HL-60 (cell line): ENCODE measurements around the gene UBXN11.

ENCODE experiments used
- DNase-seq, 2 experiments: peaks; one replicate each; pipeline ENCODE4 v3.0.0-alpha.2; 2010 to 2020; ENCODE audit warnings: low read depth in 1 of 2, low spot score in 1 of 2
- H3K27ac ChIP-seq: fragments of 250-450 bp; sonication (Bioruptor Pico); replicated peaks from 2 replicates; pipeline ENCODE4 v1.5.1; 2020; ENCODE audit warnings: mild to moderate bottlenecking, moderate library complexity
- H3K27me3 ChIP-seq: fragments of 250-450 bp; sonication (Bioruptor Pico); 2 replicates; pipeline ENCODE4 v1.5.1; 2021; ENCODE audit warnings: mild to moderate bottlenecking, moderate library complexity; ENCODE audit not compliant: insufficient read depth, poor library complexity, severe bottlenecking
- H3K4me3 ChIP-seq: replicated peaks from 2 replicates; pipeline ENCODE4 v1.5.1; 2011; ENCODE audit warnings: mild to moderate bottlenecking, control low read depth, low read length; ENCODE audit not compliant: insufficient read depth
- GABPA ChIP-seq: IDR thresholded peaks from 2 replicates; pipeline ENCODE4 v1.6.1; 2012; ENCODE audit warnings: low read depth
- POLR2AphosphoS5 ChIP-seq: IDR thresholded peaks from 2 replicates; pipeline ENCODE4 v1.6.1; 2012; ENCODE audit warnings: low read depth
- SPI1 ChIP-seq: IDR thresholded peaks from 2 replicates; pipeline ENCODE4 v1.6.1; 2012; ENCODE audit warnings: low read depth, mild to moderate bottlenecking, borderline replicate concordance
- TF ChIP-seq, protein P1 (sequence below): IDR thresholded peaks from 2 replicates; pipeline ENCODE4 v1.6.1; 2012; ENCODE audit warnings: low read depth; ENCODE audit not compliant: insufficient replicate concordance
- TF ChIP-seq, protein P2 (sequence below): IDR thresholded peaks from one replicate; pipeline ENCODE4 v1.5.1; 2011; ENCODE audit warnings: low read length, control low read depth, inconsistent platforms; ENCODE audit not compliant: insufficient read depth

The UBXN11 gene

DNA sequence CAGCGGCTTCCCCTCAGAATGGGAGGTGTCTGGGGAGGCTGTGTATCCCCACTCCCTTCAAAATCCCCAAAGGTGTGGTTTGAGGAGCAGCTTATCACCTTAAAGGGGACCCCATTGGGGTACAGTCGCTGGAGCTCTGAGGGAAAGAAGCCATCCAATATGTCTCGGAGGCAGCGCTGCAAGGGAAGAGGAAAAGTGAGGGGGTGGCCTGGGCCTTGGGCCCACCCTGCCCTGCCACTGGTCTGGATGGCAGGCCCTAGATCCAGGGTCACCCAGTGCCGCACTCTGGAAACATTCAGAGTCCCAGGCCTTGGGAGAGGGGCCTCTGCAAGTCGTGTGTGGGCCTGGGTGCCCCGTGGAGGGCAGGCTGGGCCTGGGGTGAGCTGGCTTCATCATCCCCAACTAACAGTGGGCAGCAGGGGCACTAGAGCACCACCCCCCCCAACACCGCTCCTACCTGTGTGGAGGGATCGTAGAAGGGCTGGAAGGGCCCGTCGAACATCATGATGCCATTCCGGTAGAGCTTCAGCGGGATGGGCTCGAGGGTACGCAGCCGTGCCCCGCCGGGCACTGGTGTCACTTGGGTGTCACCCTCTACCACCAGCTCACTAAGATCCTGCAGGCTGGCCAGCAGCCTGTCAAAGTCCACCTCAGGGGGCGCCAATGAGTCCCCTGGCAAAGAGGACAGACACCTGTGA, 20.9 kb downstream of the UBXN11 start:
- peak in 1 of 2 experiments; percentile 47 for DNase-seq
- TF ChIP-seq SPI1 (no peak), GABPA (no peak), POLR2AphosphoS5 (no peak)
- TF ChIP-seq, protein P1, sequence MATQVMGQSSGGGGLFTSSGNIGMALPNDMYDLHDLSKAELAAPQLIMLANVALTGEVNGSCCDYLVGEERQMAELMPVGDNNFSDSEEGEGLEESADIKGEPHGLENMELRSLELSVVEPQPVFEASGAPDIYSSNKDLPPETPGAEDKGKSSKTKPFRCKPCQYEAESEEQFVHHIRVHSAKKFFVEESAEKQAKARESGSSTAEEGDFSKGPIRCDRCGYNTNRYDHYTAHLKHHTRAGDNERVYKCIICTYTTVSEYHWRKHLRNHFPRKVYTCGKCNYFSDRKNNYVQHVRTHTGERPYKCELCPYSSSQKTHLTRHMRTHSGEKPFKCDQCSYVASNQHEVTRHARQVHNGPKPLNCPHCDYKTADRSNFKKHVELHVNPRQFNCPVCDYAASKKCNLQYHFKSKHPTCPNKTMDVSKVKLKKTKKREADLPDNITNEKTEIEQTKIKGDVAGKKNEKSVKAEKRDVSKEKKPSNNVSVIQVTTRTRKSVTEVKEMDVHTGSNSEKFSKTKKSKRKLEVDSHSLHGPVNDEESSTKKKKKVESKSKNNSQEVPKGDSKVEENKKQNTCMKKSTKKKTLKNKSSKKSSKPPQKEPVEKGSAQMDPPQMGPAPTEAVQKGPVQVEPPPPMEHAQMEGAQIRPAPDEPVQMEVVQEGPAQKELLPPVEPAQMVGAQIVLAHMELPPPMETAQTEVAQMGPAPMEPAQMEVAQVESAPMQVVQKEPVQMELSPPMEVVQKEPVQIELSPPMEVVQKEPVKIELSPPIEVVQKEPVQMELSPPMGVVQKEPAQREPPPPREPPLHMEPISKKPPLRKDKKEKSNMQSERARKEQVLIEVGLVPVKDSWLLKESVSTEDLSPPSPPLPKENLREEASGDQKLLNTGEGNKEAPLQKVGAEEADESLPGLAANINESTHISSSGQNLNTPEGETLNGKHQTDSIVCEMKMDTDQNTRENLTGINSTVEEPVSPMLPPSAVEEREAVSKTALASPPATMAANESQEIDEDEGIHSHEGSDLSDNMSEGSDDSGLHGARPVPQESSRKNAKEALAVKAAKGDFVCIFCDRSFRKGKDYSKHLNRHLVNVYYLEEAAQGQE = no peak
- TF ChIP-seq, protein P2, sequence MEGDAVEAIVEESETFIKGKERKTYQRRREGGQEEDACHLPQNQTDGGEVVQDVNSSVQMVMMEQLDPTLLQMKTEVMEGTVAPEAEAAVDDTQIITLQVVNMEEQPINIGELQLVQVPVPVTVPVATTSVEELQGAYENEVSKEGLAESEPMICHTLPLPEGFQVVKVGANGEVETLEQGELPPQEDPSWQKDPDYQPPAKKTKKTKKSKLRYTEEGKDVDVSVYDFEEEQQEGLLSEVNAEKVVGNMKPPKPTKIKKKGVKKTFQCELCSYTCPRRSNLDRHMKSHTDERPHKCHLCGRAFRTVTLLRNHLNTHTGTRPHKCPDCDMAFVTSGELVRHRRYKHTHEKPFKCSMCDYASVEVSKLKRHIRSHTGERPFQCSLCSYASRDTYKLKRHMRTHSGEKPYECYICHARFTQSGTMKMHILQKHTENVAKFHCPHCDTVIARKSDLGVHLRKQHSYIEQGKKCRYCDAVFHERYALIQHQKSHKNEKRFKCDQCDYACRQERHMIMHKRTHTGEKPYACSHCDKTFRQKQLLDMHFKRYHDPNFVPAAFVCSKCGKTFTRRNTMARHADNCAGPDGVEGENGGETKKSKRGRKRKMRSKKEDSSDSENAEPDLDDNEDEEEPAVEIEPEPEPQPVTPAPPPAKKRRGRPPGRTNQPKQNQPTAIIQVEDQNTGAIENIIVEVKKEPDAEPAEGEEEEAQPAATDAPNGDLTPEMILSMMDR = no peak
- H3K27me3 ChIP-seq = no peaks in the 10 kb centered on the region
- H3K27ac ChIP-seq = peak overlapping the region; percentile 99
- no peak overlapping the region for H3K4me3 ChIP-seq

DNA sequence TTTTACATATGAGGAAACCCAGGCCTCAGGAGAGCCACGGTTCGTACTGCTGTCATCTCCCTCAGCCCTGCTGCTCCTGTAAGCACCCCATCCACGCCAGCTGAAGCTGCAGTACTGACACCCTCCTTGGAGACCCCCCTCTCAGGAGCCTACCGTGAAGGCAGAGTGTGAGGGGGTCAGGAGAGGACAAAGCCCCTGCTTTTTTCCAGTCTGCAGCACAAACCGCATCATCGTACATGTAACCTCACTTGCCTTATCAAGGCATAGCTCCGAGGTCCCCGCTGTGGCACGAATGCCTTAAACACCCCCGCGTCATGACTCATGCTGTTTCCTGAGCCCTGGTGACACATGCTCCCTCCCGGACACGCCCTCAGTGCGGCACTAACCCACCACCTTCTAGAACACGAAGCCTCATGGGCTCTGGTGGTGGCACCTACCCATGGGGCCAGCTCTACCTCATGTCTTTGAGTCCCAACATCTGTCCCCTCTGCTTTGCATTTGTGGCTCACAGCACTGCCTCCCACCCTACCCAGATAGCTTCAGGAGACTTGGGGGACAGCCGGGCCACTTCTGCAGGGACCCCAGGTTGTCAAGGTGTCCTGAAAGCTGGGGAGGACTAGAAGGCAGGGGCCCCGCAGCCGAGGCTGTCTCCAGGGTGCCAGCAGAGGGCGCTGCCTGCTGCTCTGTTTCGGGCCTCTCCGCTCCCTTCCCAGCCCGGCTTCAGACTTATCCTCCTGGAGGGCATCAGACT, 21.7 kb downstream of the UBXN11 start:
- H3K4me3 ChIP-seq = no peak overlapping the region
- peak; percentile 95 to 97 for DNase-seq
- no peaks in the 10 kb centered on the region for H3K27me3 ChIP-seq
- peak overlapping the region; percentile 99 for H3K27ac ChIP-seq
- TF ChIP-seq, protein P2 = peak; percentile 44
- TF ChIP-seq POLR2AphosphoS5 (peak; percentile 88), SPI1 (no peak)
- TF ChIP-seq, protein P1 = no peak

DNA sequence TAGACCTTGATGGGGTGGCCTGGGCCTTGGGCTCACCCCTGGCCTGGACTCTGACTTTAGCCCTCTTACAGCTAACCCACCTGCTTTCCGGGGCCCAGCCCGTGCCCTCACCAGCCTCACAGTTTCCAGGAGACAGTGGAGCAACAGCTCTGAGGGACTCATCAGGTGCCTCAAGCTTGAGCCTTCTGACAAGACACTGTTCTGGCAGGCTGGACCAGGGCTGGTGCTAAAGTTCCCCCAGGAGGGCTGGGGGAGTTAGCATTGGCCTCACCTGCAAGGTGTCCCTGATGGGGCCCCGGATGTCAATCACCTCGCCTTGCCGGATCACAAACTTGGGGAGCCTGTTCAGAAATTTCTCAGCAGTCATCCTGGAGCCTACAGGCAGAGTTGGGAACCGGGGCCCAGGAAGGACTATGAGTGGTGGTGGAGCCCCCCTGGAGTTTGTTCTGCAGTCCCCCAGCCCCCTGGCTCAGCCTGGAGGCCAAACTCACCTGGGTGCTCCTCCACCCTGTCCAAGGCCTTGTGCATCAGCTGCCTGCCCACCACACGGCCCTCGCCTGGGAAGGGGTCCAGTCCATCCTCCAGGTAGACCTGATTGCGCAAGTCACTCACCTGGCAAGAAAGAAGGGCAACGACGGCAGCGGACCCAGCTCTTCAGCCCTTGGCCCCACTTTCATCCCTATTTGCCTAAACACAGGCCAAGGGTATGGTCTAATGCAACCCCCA, 22.4 kb downstream of the UBXN11 start:
- Histone ChIP-seq H3K27ac (peak overlapping the region; percentile 99), H3K4me3 (no peak overlapping the region), H3K27me3 (no peaks in the 10 kb centered on the region)
- DNase-seq = no peak
- no peak for TF ChIP-seq SPI1
- TF ChIP-seq, protein P1 = no peak
- TF ChIP-seq GABPA = no peak
- TF ChIP-seq POLR2AphosphoS5 = no peak
- TF ChIP-seq, protein P2 = no peak
